ENCODE measurements around the gene LMAN1. TPM values are rescaled to one million over a fixed set of nuclear protein-coding genes. Genes with fewer than 3 reads are reported as not detected.

The LMAN1 gene
- total RNA-seq, 1 donor from 2014 or later, result 80.4 TPM

DNA sequence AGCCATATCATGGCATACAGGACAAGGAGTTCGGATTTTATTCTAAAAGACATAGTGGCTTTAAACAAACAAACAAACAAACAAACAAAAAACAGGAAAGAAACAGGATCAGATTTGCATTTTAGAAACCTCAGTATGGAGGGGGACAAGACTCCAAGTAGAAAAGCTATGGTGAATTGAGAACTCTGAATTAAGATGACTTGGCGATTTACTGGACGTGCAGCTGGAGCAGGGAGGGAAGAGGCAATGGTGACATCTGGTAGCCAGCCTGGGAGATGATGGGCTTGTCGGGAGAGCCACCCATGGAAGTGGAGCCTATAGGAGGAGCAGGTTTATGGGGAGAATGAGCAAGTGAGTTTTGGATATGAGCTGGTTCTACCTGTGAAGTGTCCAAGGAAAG lies 53.8 kb downstream of the LMAN1 start:
- no peak for DNase-seq (ENCODE audit: low read depth in 2 of 2)

GRCh38 chr18:59303656-59304195 lies 55.3 kb downstream of the LMAN1 start:
- DNase-seq (ENCODE audit: low read depth in 2 of 2), result no peak

- no peak for DNase-seq (ENCODE audit: low read depth in 2 of 2)
Measured at GRCh38 chr18:59303006-59303405, 56.1 kb downstream of the LMAN1 start.

GRCh38 chr18:59301929-59302328 lies 57.1 kb downstream of the LMAN1 start:
- DNase-seq (ENCODE audit: low read depth in 2 of 2), result no peak

DNA sequence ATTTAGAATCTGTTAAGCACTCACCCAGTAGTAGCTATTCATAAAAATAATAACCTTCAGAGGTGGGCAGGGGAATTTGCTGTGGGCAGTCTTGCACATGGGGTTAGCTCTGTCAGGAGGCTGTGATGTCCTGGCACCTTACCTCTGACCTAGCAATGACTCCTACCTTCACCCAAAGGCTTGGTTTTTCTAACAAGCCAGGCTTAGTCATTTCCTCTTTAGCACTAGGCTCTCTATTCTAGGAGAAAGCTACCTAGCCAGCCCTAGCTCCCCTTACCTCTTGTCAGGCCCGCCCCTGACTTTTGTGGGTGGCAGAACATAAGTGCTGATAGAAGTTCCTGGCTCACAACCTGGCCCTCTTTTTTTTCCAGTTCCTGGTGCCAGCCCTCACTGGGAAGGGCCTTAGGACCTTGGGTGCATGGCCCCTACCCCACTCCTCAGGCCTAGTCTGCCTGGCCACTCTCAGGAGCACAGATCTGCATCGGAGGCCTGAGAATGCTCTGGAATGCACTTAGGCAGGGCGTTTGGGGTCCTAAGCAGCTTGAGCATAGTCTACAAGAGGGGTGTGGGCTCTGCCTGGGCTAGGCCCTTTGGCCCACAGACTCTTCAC lies 58.3 kb downstream of the LMAN1 start:
- DNase-seq (ENCODE audit: low read depth in 2 of 2), result no peak

- no peak for DNase-seq (ENCODE audit: low read depth in 2 of 2)
Measured at GRCh38 chr18:59298871-59299270, 60.2 kb downstream of the LMAN1 start.

DNA sequence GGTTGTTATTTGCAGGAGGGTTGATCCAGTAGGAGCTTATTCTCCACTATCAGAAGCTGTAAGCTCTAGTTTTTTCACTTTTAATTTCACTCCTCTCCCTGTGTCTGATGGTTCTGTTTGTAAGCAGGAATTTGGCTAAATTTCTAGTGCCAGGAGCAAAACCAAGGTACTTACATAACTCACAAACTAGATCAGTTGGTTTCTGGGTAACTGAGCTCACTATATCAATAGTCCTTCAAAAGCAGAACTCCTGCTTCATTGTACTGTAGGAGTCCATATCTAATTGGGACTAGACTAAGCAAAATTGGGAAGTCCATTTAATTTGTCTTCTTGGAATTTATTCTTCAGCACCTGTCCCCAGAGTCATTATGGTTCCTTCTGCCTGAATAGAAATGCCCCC lies 65.7 kb downstream of the LMAN1 start:
- DNase-seq (ENCODE audit: low read depth in 2 of 2), result no peak

- DNase-seq (ENCODE audit: low read depth in 2 of 2), result no peak
Measured at GRCh38 chr18:59286341-59286740, 72.7 kb downstream of the LMAN1 start.

DNA sequence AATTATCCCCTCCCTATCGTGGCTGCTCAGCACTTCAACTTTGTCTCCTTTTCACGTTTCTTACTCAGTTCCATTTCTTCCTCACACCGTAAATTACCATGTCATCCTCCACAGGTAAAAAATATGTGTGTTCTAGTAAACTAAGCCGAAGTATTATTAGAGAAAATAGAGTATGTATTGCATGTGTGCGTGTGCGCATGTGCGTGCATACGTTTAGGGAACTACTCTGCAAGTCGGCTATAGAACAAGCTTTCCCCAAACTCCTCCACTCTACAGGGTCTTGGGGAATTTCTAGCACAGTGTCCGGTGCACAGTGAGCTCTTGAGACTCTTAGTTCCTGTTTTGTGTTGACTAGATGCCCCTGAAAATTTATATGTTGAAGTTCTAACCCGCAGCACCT lies 76.7 kb downstream of the LMAN1 start:
- DNase-seq (ENCODE audit: low read depth in 2 of 2), result no peak

- no peak for DNase-seq (ENCODE audit: low read depth in 2 of 2)
Measured at GRCh38 chr18:59279722-59280121, 79.3 kb downstream of the LMAN1 start.

DNA sequence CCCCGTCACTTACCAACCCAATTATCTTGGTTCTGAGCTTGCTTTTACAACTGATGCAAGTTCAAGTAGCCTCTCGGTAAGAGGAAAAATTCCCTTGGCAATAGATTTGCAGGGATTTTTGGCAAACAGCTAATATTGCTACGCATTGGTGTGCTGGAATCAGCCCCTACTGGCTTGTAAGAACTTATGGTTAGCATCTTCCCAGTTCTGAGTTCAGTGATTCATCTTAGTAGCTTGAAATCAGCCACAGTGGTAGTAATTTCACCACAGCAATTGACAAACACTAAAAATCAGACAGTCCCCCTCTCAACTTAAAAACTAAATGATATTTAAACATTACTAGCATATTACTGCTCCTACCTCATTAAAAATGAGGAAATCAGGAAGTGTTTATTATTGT lies 79.9 kb downstream of the LMAN1 start:
- DNase-seq (ENCODE audit: low read depth in 2 of 2), result no peak

DNA sequence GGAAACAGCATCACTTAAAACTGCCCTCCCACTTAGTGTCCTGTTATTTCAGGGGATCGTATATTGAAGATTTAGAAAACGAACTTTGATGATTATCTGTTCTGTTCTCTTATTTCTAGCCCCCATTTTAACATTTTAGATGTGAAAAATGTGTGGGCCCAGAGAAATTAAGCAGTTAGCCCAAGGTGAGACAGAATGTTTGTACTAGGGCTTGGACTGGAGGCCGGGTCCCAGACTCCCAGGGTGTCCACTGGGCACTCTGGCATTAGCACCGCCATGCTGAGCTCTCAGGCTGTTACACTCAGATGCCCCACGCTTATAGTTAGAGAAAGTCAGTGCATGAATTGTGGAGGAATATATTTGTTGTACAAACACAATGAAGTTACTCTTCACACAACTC lies 80.3 kb downstream of the LMAN1 start:
- no peak for DNase-seq (ENCODE audit: low read depth in 2 of 2)

Other genes with a start within 250 kb of the LMAN1 start
- 15.8 and 17.2 TPM in 2 replicates for gene SEC11C, start 219.4 kb downstream of the LMAN1 start, total RNA-seq
- gene GRP, start 139.1 kb downstream of the LMAN1 start, total RNA-seq, result not detected in 2 replicates
- not detected in 2 replicates for gene RAX, start 85.8 kb downstream of the LMAN1 start, total RNA-seq
- not detected in 2 replicates for gene CPLX4, start 40.6 kb downstream of the LMAN1 start, total RNA-seq

Data from dermis microvascular lymphatic vessel endothelial cell (primary cell).